Stimulated activated CD8-positive, alpha-beta memory T cell treated with anti-CD3 and anti-CD28 coated beads, Interleukin-15, amount 100 ng/mL, for 4 hours (primary cell): ENCODE measurements around the gene TATDN2.

Experiments used
- DNase-seq, 2 donors: peaks; one replicate each; pipeline ENCODE4 v3.0.0-alpha.2; 2020; ENCODE audit warnings: low read depth in 2 of 2

Gene TATDN2

GRCh38 chr3:10317311-10317960, 69.2 kb downstream of the TATDN2 start:
- DNase-seq = no peak

- no peak for DNase-seq
These were observed 69.7 kb downstream of the TATDN2 start for GRCh38 chr3:10317961-10318350.

GRCh38 chr3:10319251-10319650, 71.0 kb downstream of the TATDN2 start:
- no peak for DNase-seq

- no peak for DNase-seq
These were observed 71.5 kb downstream of the TATDN2 start for GRCh38 chr3:10319804-10320203.

- no peak for DNase-seq
These were observed 72.0 kb downstream of the TATDN2 start for GRCh38 chr3:10320320-10320677.

GRCh38 chr3:10321630-10322351, 73.5 kb downstream of the TATDN2 start:
- no peak for DNase-seq

- DNase-seq = no peak
These were observed 74.1 kb downstream of the TATDN2 start for GRCh38 chr3:10322352-10322710.

- DNase-seq = no peak
These were observed 79.3 kb downstream of the TATDN2 start for GRCh38 chr3:10327592-10327991.

- no peak for DNase-seq
These were observed 80.3 kb downstream of the TATDN2 start for GRCh38 chr3:10328460-10329071.

GRCh38 chr3:10329495-10330015, 81.3 kb downstream of the TATDN2 start:
- no peak for DNase-seq

GRCh38 chr3:10330319-10330718, 82.1 kb downstream of the TATDN2 start:
- DNase-seq = no peak
